Prostate gland (tissue), 2 donors: ENCODE data around the gene PCDHA1.

Experiments
- CTCF ChIP-seq, 4 experiments: fragments of 200-600 bp in 2 of 4; fragments of 450-650 bp in 2 of 4; sonication (generic) in 2 of 4; IDR thresholded peaks; 1 replicate in 3 of 4; 2 replicates in 1 of 4; pipeline ENCODE4 v1.5.1; 2016 to 2019; ENCODE audit warnings: antibody characterized with exemption in 4 of 4, mild to moderate bottlenecking in 2 of 4, moderate library complexity in 2 of 4
- POLR2AphosphoS5 ChIP-seq: sonication (generic); formaldehyde crosslinking; IDR thresholded peaks from one replicate; pipeline ENCODE4 v1.6.1; 2017; ENCODE audit warnings: antibody characterized with exemption

- TF ChIP-seq CTCF (IDR thresholded peaks at IDR 0.05) = no peak
- no peak for TF ChIP-seq POLR2AphosphoS5
Observed at GRCh38 chr5:140869555-140869886, 83.6 kb downstream of the PCDHA1 start.
